Aorta (tissue), 5 donors: Measurements from ENCODE around the gene RNF169. TPM values are rescaled to one million over a fixed set of nuclear protein-coding genes. Genes with fewer than 3 reads are reported as not detected.

Source experiments
- ATAC-seq: fragments of 200-7000 bp; cut with Tn5 transposase; one replicate; pipeline ENCODE4 v1.9.1; 2022; ENCODE audit warnings: moderate library complexity; ENCODE audit not compliant: low FRiP score
- DNase-seq, 2 donors: peaks; one replicate each; pipeline ENCODE4 v3.0.0-alpha.2; 2020
- H3K27ac ChIP-seq, 2 donors: one replicate each; pipeline ENCODE4 v1.5.1; 2013; ENCODE audit warnings: low read length in 2 of 2, mild to moderate bottlenecking in 2 of 2, moderate library complexity in 2 of 2, control low read depth in 1 of 2, inconsistent platforms in 1 of 2, low read depth in 1 of 2
- H3K27me3 ChIP-seq, 2 donors: one replicate each; pipeline ENCODE4 v1.6.1; 2013; ENCODE audit warnings: control low read depth in 1 of 2, low read length in 1 of 2, mild to moderate bottlenecking in 1 of 2, moderate library complexity in 1 of 2; ENCODE audit not compliant: insufficient read depth in 2 of 2, control insufficient read depth in 1 of 2
- H3K36me3 ChIP-seq, 2 donors: one replicate each; pipeline ENCODE4 v1.6.1; 2013; ENCODE audit warnings: control low read depth in 1 of 2, low read length in 1 of 2, mild to moderate bottlenecking in 1 of 2; ENCODE audit not compliant: insufficient read depth in 2 of 2, control insufficient read depth in 1 of 2
- H3K4me1 ChIP-seq, 2 donors: one replicate each; pipeline ENCODE4 v1.6.1; 2013; ENCODE audit warnings: low read length in 2 of 2, control low read depth in 1 of 2, mild to moderate bottlenecking in 1 of 2, moderate library complexity in 1 of 2; ENCODE audit not compliant: insufficient read depth in 2 of 2, control insufficient read depth in 1 of 2
- H3K4me3 ChIP-seq, 2 donors: one replicate each; pipeline ENCODE4 v1.5.1; 2013; ENCODE audit warnings: low read length in 2 of 2, control low read depth in 1 of 2, mild to moderate bottlenecking in 1 of 2
- H3K9me3 ChIP-seq: one replicate; pipeline ENCODE4 v1.6.1; 2013; ENCODE audit warnings: mild to moderate bottlenecking, low read length; ENCODE audit not compliant: control insufficient read depth
- WGBS, 2 donors: extraction: QIAGEN DNeasy Blood & Tissue Kit; methylation state at CpG; one replicate each; pipeline ENCODE4 v1.1.7; 2013; 5-methylcytosine and 5-hydroxymethylcytosine counted together
- intact Hi-C, 2 donors: fragments of 100-400 bp; cut with DNase I; formaldehyde crosslinking; loops; one replicate each; pipeline versions ENCODE4 v1.14.2 to v1.15.0; 2022
- polyA plus RNA-seq, 2 donors: library from polyadenylated mRNA; stranded (reverse); fragments of 200-250 nt; gene quantifications; one replicate each; pipeline ENCODE4 v1.2.3, GENCODE V29; 2013
- total RNA-seq, 2 donors: library from RNA; stranded (reverse); fragmentation: NEBNext Ultra II Directional; extraction: Animal tissue kit (Norgen Biotek cat#: 25700); gene quantifications; one replicate each; pipeline ENCODE4 v1.2.1, GENCODE V29; 2021
- donor health status: healthy with polysubstance abuse.
- donor health status: Bipolar disorder and iron deficiency.
- donor health status: DM: no; HTN: no; CAD: no.
- donor health status: DM: no; HTN: no; CAD: no.
- donor health status: DM: yes; HTN: yes; CAD: no.

The RNF169 gene
- total and polyA plus RNA-seq, 4 donors = 2.6 to 23.6 (median 13.1) TPM

- Histone ChIP-seq H3K4me3 (no peak overlapping the region), H3K27me3 (no peaks in the 10 kb centered on the region), H3K9me3 (no peaks in the 10 kb centered on the region), H3K27ac (no peak overlapping the region), H3K36me3 (peaks cover 3 to 11% of the 10 kb centered on the region in 2 donors), H3K4me1 (no peaks in the 10 kb centered on the region)
- WGBS, 2 donors = 84 to 96% methylated on average over 1 of the region's 1 CpG
- DNase-seq = no peak
- ATAC-seq = no peak
- intact Hi-C loops = no loop called here
Measured at GRCh38 chr11:74839446-74839845, 90.8 kb downstream of the RNF169 start.

- ATAC-seq (no peak), DNase-seq (no peak)
- H3K27me3 ChIP-seq = no peaks in the 10 kb centered on the region
- peaks cover 3 to 13% of the 10 kb centered on the region in 2 donors for H3K36me3 ChIP-seq
- 80 to 81% methylated on average over 2 of the region's 2 CpGs for WGBS, 2 donors
- intact Hi-C loops = no loop called here
- no peaks in the 10 kb centered on the region for H3K4me1 ChIP-seq
- H3K9me3 ChIP-seq = no peaks in the 10 kb centered on the region
- no peak overlapping the region for H3K4me3 ChIP-seq
- H3K27ac ChIP-seq = no peak overlapping the region
Measured at GRCh38 chr11:74839971-74840370, 91.3 kb downstream of the RNF169 start.

DNA sequence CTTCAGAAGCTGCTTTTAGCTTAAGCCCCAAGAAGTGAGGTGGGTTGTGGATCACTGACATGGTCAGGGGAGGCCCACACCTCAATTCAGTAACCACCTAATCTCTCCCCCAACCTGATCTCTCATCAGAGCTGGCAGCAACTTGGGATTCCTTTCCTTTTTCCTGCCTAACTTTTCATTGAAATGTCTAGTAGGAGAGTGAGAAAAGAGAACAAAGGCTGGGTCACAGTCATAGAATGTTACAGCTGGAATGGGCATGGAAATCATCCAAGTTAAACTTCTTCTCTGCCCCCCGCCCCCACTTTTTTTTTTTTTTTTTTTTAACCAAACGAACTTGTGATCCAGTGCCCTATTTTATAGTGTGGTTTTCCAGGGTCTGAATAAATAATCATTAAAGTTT is 91.8 kb downstream of the RNF169 start:
- no peak for ATAC-seq

DNA sequence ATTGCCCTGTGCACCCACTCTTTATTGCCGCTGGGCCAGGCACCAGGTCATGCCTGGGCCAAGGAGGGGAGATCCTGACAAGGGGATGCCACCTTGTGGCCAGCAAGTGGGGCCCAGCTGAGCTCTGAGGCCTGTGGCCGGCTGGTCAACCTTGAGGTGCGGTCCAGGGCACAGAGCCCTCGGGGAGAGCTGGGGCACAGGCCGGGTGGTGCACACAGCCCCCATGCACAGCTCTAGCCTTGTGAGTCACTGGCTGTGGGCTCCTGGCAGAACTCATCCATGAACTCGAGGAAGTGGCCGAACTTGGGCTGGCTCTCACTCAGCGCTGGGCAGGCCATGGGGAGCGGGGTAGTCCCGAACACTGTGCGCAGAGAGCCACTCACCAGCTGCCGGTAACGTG is 94.3 kb downstream of the RNF169 start:
- DNase-seq (no peak), ATAC-seq (peak; percentile 10)
- WGBS, 2 donors = 94 to 95% methylated on average over 13 of the region's 13 CpGs
- Histone ChIP-seq H3K27me3 (no peaks in the 10 kb centered on the region), H3K36me3 (peaks cover 3 to 11% of the 10 kb centered on the region in 2 donors), H3K27ac (no peak overlapping the region), H3K4me3 (no peak overlapping the region), H3K4me1 (no peaks in the 10 kb centered on the region), H3K9me3 (no peaks in the 10 kb centered on the region)
- intact Hi-C loops = no loop called here

More for the DNA sequence above, 91.8 kb downstream of the RNF169 start:
- intact Hi-C loops = no loop called here
- DNase-seq = no peak
- H3K4me3 ChIP-seq = no peak overlapping the region
- H3K36me3 ChIP-seq = peaks cover 3 to 13% of the 10 kb centered on the region in 2 donors
- no peak overlapping the region for H3K27ac ChIP-seq
- WGBS, 2 donors = 8 to 22% methylated on average over 2 of the region's 2 CpGs
- H3K4me1 ChIP-seq = no peaks in the 10 kb centered on the region
- no peaks in the 10 kb centered on the region for H3K27me3 ChIP-seq
- no peaks in the 10 kb centered on the region for H3K9me3 ChIP-seq

DNA sequence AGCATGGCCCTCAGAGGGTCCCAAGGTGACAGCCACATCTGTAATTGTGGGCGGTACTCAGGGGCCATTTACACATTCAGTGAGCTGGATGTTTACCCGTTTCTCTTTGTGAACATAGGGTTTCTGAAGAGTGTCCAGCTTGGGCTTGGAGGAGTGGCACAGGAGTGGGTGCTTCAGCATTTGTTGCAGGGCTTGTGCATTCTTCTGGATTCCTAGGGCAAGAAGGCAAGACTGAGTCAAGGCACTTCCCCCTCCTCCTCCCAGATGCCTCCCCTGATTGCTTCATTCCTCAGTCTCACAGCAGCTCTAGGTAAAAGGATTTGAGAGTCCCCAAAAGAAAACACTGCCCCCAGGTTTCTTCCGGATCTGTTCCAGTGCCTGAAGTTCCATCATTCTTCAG is 95.4 kb downstream of the RNF169 start:
- Histone ChIP-seq H3K27me3 (no peaks in the 10 kb centered on the region), H3K36me3 (peaks cover 3 to 11% of the 10 kb centered on the region in 2 donors), H3K9me3 (no peaks in the 10 kb centered on the region), H3K27ac (no peak overlapping the region), H3K4me3 (no peak overlapping the region), H3K4me1 (no peaks in the 10 kb centered on the region)
- WGBS, 2 donors = 87 to 89% methylated on average over 3 of the region's 3 CpGs
- DNase-seq = no peak
- intact Hi-C loops = no loop called here
- ATAC-seq = no peak

DNA sequence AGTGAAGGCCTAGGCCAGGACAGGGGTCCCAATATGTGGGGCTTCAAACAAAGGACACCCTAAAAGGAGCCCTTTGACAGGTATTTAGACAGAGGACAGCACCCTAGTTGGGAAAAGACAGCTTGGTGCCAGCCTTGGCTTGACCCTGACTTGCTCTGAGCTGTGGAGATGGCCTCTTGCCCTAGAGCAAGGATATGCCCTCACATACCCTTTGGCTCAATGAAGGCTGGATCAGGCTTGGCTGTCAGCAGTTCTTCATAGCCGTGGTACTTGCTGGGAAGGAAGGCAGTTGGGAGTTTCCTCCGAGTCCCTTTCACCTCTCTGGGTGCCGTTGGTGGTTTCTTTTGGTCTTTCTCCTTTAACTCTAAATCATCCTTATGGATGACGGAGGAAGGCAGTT is 96.2 kb downstream of the RNF169 start:
- Histone ChIP-seq H3K4me3 (no peak overlapping the region), H3K27me3 (no peaks in the 10 kb centered on the region), H3K9me3 (no peaks in the 10 kb centered on the region), H3K36me3 (peaks cover 3 to 11% of the 10 kb centered on the region in 2 donors), H3K4me1 (no peaks in the 10 kb centered on the region), H3K27ac (no peak overlapping the region)
- intact Hi-C loops = no loop called here
- DNase-seq (no peak), ATAC-seq (no peak)
- 86 to 89% methylated on average over 4 of the region's 4 CpGs for WGBS, 2 donors

DNA sequence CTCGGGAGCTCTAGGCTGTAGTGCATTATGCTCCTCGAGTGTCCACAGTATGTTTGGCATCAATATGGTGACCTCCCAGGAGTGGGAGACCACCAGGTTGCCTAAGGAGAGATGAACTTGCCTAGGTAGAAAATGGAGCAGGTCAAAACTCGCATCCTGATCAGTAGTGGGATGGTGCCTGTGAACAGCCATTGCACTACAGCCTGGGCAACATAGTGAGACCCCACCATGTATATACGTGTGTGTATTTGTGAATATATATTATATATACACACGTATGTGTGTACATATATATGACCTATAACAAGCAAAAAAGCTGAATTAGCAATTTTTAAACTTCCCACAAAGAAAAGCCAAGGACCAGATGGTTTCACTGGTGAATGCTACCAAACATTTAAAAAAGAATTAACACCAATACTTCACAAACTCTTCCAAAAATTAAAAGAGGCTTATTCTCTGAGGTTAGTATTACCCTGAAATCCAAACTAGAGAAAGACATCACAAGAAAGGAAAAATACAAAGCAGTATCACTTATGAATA is 97.4 kb downstream of the RNF169 start:
- H3K27ac ChIP-seq = no peak overlapping the region
- intact Hi-C loops = no loop called here
- DNase-seq = no peak
- no peaks in the 10 kb centered on the region for H3K9me3 ChIP-seq
- no peak for ATAC-seq
- WGBS, 2 donors = 92 to 96% methylated on average over 5 of the region's 5 CpGs
- peaks cover 3 to 11% of the 10 kb centered on the region in 2 donors for H3K36me3 ChIP-seq
- no peak overlapping the region for H3K4me3 ChIP-seq
- no peaks in the 10 kb centered on the region for H3K4me1 ChIP-seq
- no peaks in the 10 kb centered on the region for H3K27me3 ChIP-seq

- DNase-seq (no peak), ATAC-seq (no peak)
- intact Hi-C loops = no loop called here
- Histone ChIP-seq H3K27me3 (no peaks in the 10 kb centered on the region), H3K4me3 (no peak overlapping the region), H3K9me3 (no peaks in the 10 kb centered on the region), H3K36me3 (peaks cover 3 to 11% of the 10 kb centered on the region in 2 donors), H3K4me1 (no peaks in the 10 kb centered on the region), H3K27ac (no peak overlapping the region)
- 78 to 82% methylated on average over 2 of the region's 2 CpGs for WGBS, 2 donors
Measured at GRCh38 chr11:74846770-74847169, 98.1 kb downstream of the RNF169 start.

GRCh38 chr11:74847395-74847794 is 98.7 kb downstream of the RNF169 start:
- Histone ChIP-seq H3K36me3 (peaks cover 2 to 10% of the 10 kb centered on the region in 2 donors), H3K9me3 (no peaks in the 10 kb centered on the region), H3K4me1 (no peaks in the 10 kb centered on the region), H3K27ac (no peak overlapping the region), H3K27me3 (no peaks in the 10 kb centered on the region), H3K4me3 (no peak overlapping the region)
- DNase-seq (no peak), ATAC-seq (no peak)
- 94 to 95% methylated on average over 1 of the region's 1 CpG for WGBS, 2 donors
- intact Hi-C loops = no loop called here
